CD4-positive, alpha-beta T cell treated with Interleukin-6 at 100 ng/mL for 8 hours (primary cell): Measurements from ENCODE around the gene TWF2.
"Not testable (repeated sequence)": the region's sequence is repeated elsewhere in the genome, so short reads cannot be mapped to it uniquely, and the experiment has no call there.

Experiments used
- DNase-seq: peaks from one replicate; pipeline ENCODE4 v3.0.0-alpha.2; 2020; ENCODE audit warnings: mixed read lengths, low spot score

TWF2 gene

DNA sequence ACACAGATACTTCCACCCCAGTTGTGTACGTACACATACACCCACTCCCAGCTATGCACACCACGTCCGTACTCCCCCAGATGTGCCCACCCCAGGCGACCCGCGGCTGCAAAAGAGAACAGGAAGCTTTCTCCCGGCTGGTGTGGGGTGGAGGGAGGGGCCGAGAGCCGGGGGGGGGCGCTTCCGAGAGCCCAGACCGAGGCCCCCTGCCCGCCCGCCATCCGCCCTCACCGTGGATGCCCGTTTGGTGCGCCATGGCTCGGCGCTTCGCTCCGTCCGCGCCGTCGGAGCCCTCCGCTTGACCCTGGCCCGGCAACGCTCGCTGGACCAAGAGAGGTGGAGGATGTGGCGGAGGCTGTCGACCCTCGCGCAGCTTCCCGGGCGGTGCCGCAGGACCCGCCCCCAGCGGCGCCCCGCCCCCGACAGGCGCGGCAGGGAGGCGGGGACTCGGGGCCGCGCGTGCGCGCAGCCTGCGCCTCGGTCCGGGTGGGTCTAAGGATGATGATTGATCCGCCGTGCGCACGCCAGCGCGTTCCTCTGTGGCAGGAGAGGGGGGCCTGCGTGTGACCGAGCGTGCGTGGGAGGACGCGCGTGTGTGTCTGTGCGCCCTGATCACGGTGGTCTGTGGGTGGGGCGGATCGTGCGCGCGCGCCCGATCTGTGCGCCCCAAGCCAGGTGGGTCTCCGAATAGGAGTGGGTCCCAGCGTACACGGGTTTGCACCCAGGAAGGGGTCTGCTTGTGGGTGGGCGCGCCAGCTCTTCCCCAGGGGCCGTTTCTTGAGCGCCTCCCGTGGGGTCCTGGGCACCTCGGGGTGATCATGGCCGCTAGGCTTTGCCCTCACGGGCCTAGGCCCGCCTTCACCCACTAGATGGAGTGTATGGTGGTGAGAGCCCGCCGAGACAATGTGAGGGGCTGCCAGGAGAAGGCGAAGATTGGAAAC, at the start of gene TWF2:
TWF2 (minus strand) TSS at position 398 of the 941 bp plus-strand sequence; CDS start at position 256, 142 bp downstream.
- peak; percentile 81 for DNase-seq

- DNase-seq = no peak
Measured at GRCh38 chr3:52288674-52289073, 49.7 kb upstream of the TWF2 start.

- DNase-seq = no peak
Measured at GRCh38 chr3:52286777-52287110, 47.8 kb upstream of the TWF2 start.

DNA sequence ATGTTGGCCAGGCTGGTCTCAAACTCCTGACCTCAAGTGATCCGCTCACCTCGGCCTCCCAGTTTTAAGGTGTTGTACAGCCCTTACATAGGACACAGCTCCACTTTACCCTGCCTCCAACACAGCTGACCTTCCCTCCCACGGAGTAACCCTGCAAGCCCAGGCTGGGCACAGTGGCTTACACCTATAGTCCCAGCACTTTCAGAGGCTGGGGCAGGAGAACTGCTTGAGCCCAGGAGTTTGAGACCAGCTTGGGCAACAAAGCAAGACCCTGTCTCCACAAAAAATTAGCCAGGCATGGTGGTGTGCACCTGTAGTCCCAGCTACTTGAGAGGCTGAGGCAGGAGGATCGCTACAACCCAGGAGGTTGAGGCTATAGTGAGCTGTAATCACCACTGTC, 45.1 kb upstream of the TWF2 start:
- DNase-seq = not testable (repeated sequence)

- no peak for DNase-seq
Measured at GRCh38 chr3:52283306-52283705, 44.3 kb upstream of the TWF2 start.

GRCh38 chr3:52281981-52282801, 43.2 kb upstream of the TWF2 start:
- DNase-seq = peak; percentile 76

DNA sequence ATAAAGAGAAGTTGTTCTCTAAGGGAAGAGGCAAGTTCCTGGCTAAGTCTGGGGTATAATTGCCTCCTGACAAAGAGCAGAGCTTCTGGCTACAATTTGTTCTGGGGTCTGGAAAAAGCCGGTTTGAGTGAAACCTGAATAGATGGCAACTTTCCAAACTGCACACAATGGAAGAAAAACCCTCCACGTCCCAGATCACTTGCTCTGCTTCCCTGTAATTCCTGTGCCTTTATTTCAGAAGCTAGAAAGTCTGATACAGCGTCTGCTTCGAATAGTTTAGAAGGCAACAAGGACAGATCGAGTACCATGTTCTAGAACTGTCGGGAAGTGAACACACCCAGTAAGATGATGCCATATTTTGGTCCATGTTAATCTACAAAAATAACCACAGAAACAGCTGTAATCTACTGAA, 41.1 kb upstream of the TWF2 start:
- DNase-seq = no peak

- no peak for DNase-seq
Measured at GRCh38 chr3:52279596-52279995, 40.6 kb upstream of the TWF2 start.

GRCh38 chr3:52278510-52279069, 39.6 kb upstream of the TWF2 start, which contains the start of gene WDR82:
WDR82 (minus strand) TSS chr3:52278649; CDS start chr3:52278361, 288 bp downstream.
- peak; percentile 95 for DNase-seq

- peak; percentile 47 for DNase-seq
Measured at GRCh38 chr3:52277972-52278509, 39.1 kb upstream of the TWF2 start.

- peak; percentile 66 for DNase-seq
Measured at GRCh38 chr3:52277071-52277964, 38.4 kb upstream of the TWF2 start.

DNA sequence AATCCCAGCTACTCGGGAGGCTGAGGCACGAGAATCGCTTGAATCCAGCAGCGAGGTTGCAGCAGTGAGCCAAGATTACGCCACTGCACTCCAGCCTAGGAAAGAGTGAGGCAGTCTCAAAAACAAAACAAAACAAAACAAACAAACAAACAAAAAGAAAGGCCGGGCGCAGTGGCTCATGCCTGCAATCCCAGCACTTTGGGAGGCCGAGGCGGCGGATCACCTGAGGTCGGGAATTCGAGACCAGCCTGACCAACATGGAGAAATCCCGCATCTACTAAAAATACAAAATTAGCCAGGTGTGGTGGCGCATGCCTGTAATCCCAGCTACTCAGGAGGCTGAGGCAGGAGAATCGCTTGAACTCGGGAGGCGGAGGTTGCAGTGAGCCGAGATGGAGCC, 35.8 kb upstream of the TWF2 start:
- not testable (repeated sequence) for DNase-seq

DNA sequence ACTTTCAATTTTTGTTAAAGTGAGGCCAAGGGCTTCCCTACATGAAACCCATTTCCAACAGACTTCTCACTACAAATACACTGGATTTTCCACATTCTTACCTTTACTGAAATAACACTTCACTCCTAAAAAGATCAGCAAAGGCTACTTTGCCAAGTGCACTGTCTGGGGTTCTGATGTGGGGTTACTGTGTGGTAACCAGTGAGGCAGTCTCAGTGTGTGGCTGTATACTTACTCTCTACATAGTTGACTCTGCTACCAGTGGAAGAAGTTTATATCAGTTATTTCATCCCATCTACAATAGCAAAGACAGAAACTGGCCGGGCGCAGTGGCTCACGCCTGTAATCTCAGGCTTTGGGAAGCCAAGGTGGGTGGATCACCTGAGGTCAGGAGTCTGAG, 33.9 kb upstream of the TWF2 start:
- DNase-seq = no peak

GRCh38 chr3:52272172-52272571, 33.2 kb upstream of the TWF2 start:
- not testable (repeated sequence) for DNase-seq

DNA sequence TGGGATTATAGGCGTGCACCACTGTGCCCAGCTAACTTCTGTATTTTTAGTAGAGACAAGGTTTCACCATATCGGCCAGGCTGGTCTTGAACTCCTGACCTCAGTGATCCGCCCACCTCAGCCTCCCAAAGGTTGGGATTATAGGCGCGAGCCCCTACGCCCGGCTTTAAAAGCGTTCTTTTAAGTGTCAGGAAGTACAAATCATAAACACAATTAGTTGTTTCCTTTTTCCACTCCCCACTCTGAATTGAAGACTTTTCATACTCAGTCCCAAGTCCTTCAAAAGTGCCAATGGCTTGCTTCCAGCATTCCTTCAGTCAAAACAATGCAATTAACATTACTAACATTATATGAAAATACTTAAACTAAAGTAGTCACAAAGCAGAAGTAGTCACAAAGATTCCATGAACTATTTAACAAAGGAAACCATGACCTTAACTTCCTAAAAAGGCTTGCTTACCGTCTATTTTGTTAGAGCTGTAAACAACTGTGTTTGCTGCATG, 31.3 kb upstream of the TWF2 start:
- DNase-seq = no peak

DNA sequence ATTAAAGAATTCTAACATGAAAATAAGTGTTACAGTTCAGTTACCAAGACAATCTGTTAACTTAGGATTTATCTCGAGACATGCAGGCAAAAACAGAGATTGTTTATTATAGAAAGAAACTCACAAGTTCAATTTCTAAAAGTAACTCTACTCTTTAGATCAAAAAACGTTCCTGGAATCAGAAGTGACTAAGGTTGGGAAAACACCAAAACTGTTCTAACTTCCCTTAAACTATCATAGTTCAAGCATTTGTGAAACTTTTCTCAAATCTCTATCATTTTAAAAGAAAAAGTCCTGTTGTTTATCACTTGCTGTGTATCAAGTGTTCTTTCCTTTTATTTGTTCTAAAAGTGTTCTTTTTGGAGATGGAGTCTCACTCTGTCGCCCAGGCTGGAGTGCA, 30.8 kb upstream of the TWF2 start:
- no peak for DNase-seq

DNA sequence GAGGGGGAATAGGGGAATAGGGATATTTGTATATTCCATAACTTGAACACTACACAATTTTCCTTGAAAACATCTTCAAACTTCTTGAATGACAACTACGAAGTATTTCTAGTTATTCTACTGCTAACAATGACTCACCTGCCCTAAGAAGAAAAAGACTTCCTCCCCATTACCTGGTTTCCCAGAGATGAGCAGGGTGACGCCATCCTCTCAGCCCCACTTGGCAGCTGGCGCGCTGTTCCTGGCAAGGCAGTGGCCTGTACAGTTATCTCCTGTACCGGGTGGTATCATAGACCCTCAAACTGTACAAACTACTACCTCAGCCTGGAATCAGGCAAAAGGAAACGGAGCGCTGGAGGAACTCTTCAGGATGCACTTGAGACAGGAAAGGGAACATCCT, 29.1 kb upstream of the TWF2 start:
- DNase-seq = peak; percentile 47

DNA sequence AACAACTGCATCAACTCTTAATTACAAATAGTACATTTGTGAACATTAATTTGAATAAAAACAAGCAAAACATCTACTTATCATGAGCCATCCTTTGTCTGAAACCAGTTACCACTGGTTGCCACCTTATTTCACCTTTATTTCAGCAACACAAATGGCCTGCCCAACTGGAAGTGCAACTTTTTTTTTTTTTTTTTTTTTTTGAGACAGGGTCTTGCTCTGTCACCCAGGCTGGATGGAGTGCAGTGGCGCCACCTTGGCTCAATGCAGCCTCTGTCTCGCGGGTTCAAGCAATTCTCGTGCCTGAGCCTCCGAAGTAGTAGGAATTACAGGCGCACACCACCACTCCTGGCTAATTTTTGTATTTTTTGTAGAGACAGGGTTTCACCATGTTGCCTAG, 26.4 kb upstream of the TWF2 start:
- no peak for DNase-seq

DNA sequence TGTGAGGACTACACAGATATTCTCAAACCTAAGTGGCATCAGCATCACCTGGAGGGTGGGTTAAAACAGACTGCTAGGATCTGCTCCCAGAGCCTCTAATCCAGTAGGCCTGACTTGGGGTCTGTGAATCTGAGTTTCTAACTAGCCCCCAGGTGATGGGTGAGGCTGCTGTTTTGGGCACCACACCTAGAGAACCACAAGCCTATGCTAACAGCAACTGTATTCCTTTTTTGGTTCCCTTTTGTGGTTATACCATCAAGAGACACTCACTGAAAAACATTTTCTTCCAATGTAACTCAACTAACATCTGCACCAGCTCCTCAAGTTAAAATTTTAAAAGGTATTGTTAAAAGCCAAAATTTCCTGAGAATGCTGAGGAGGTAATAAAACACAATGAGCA, 23.5 kb upstream of the TWF2 start:
- no peak for DNase-seq

GRCh38 chr3:52259448-52259847, 20.5 kb upstream of the TWF2 start:
- DNase-seq = no peak

GRCh38 chr3:52259035-52259434, 20.1 kb upstream of the TWF2 start:
- no peak for DNase-seq
